ENCODE data around the gene MTCH1. TPM values are rescaled to one million over a fixed set of nuclear protein-coding genes. Genes with fewer than 3 reads are reported as not detected.
A peak's percentile ranks its signal among the peaks of the same experiment; 100 is the strongest.

MTCH1 gene
- total RNA-seq, 1 experiment from 2014 or later: 241 TPM

GRCh38 chr6:36976007-36976264, 10.1 kb downstream of the MTCH1 start:
- Histone ChIP-seq H3K79me2 (ENCODE audit: low read depth) (peaks cover 27% of the 10 kb centered on the region), H3K9me2 (ENCODE audit: insufficient read depth) (no peaks in the 10 kb centered on the region), H3K27me3 (ENCODE audit: insufficient read depth, low read depth) (no peaks in the 10 kb centered on the region), H3K27ac (no peak overlapping the region), H3K36me3 (ENCODE audit: low read depth) (peaks cover 51% of the 10 kb centered on the region), H3K4me3 (no peak overlapping the region), H2AFZ (no peak overlapping the region), H3F3A (ENCODE audit: insufficient read depth, low read depth) (0 out of 2 replicates have a peak, but pooled peaks cover 5% of the 10 kb centered on the region), H3K4me2 (no peak overlapping the region), H3K4me1 (replicated peaks; ENCODE audit: insufficient read depth) (0 out of 2 replicates have a peak, but pooled peaks cover 4% of the 10 kb centered on the region), H3K9me3 (ENCODE audit: insufficient read depth, low read depth) (no peaks in the 10 kb centered on the region), H4K20me1 (ENCODE audit: insufficient read depth) (peaks cover 31% of the 10 kb centered on the region)
- TF ChIP-seq, protein P1, sequence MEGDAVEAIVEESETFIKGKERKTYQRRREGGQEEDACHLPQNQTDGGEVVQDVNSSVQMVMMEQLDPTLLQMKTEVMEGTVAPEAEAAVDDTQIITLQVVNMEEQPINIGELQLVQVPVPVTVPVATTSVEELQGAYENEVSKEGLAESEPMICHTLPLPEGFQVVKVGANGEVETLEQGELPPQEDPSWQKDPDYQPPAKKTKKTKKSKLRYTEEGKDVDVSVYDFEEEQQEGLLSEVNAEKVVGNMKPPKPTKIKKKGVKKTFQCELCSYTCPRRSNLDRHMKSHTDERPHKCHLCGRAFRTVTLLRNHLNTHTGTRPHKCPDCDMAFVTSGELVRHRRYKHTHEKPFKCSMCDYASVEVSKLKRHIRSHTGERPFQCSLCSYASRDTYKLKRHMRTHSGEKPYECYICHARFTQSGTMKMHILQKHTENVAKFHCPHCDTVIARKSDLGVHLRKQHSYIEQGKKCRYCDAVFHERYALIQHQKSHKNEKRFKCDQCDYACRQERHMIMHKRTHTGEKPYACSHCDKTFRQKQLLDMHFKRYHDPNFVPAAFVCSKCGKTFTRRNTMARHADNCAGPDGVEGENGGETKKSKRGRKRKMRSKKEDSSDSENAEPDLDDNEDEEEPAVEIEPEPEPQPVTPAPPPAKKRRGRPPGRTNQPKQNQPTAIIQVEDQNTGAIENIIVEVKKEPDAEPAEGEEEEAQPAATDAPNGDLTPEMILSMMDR (conservative IDR thresholded peaks at IDR 0.05): no peak
- no peak for TF ChIP-seq EZH2 (IDR thresholded peaks at IDR 0.05; ENCODE audit: low read depth)
- BruUV-seq (replicated peaks): no TSS peak
- POLR2A ChIA-PET (ENCODE audit: unreplicated experiment): interaction anchor here (0.6 kb wide), 1 partner anchor 8 kb away, joined by 3 read pairs; no protein-coding TSS in a partner anchor
- CTCF ChIA-PET: no interaction called here
- intact Hi-C loops (cut with micrococcal nuclease; ENCODE audit: unreplicated experiment): no loop called here
- DNase-seq: no peak

- intact Hi-C loops (cut with micrococcal nuclease; ENCODE audit: unreplicated experiment): no loop called here
- peaks cover 50% of the 10 kb centered on the region for H3K36me3 ChIP-seq (ENCODE audit: low read depth)
Measured at GRCh38 chr6:36975231-36976006, 10.6 kb downstream of the MTCH1 start.

DNA sequence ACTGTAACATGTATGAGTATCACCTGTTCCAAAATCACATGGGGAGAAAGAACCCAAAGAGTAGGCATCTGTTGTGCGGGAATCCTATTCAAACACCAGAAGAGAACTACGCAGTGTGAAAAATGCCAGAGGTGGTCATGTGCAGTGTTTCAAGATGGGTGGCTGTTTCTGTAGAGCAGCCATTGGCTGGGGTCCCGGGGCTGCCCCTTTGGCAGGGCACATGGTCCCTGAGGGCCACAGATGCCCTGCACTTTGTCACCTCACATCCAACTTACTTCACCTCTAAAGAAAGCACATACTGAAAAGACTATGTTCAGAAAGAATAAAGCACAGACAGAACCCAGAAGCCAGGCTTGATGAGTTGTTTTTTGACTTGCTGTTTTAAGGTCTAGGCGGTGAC, 12.3 kb downstream of the MTCH1 start:
- H3K27me3 ChIP-seq (ENCODE audit: insufficient read depth, low read depth): no peaks in the 10 kb centered on the region
- peaks cover 9% of the 10 kb centered on the region; the same call in 1 of the 2 replicates for H4K20me1 ChIP-seq (ENCODE audit: insufficient read depth)
- H3K9me2 ChIP-seq (ENCODE audit: insufficient read depth): no peaks in the 10 kb centered on the region
- ChIA-PET POLR2A (ENCODE audit: unreplicated experiment) (no interaction called here), CTCF (interaction anchor here (0.6 kb wide), 1 partner anchor 373 kb away, joined by 5 read pairs; no protein-coding TSS in a partner anchor)
- H3K79me2 ChIP-seq (ENCODE audit: low read depth): 0 out of 2 replicates have a peak, but pooled peaks cover 6% of the 10 kb centered on the region
- no peak overlapping the region for H3K27ac ChIP-seq
- TSS peak; percentile 5 for BruUV-seq (replicated peaks)
- no peak overlapping the region for H2AFZ ChIP-seq
- H3K36me3 ChIP-seq (ENCODE audit: low read depth): peaks cover 34% of the 10 kb centered on the region
- TF ChIP-seq, protein P1 (conservative IDR thresholded peaks at IDR 0.05): no peak
- no peak for TF ChIP-seq EZH2 (IDR thresholded peaks at IDR 0.05; ENCODE audit: low read depth)
- no peak for DNase-seq
- H3K4me2 ChIP-seq: no peak overlapping the region
- H3K4me3 ChIP-seq: no peak overlapping the region
- H3K9me3 ChIP-seq (ENCODE audit: insufficient read depth, low read depth): no peaks in the 10 kb centered on the region
- peaks cover 8% of the 10 kb centered on the region; the same call in 1 of the 2 replicates for H3F3A ChIP-seq (ENCODE audit: insufficient read depth, low read depth)
- intact Hi-C loops (cut with micrococcal nuclease; ENCODE audit: unreplicated experiment): no loop called here
- H3K4me1 ChIP-seq (replicated peaks; ENCODE audit: insufficient read depth): no peaks in the 10 kb centered on the region

More at GRCh38 chr6:36975231-36976006, 10.6 kb downstream of the MTCH1 start:
- H3K79me2 ChIP-seq (ENCODE audit: low read depth): peaks cover 22% of the 10 kb centered on the region
- H3K4me1 ChIP-seq (replicated peaks; ENCODE audit: insufficient read depth): no peaks in the 10 kb centered on the region
- H3K27me3 ChIP-seq (ENCODE audit: insufficient read depth, low read depth): no peaks in the 10 kb centered on the region
- H4K20me1 ChIP-seq (ENCODE audit: insufficient read depth): peaks cover 25% of the 10 kb centered on the region
- no peak overlapping the region for H3K4me2 ChIP-seq
- H3K9me2 ChIP-seq (ENCODE audit: insufficient read depth): no peaks in the 10 kb centered on the region
- DNase-seq: no peak
- BruUV-seq (replicated peaks): no TSS peak
- H2AFZ ChIP-seq: no peak overlapping the region
- POLR2A ChIA-PET (ENCODE audit: unreplicated experiment): no interaction called here
- H3K4me3 ChIP-seq: no peak overlapping the region
- TF ChIP-seq, protein P1 (conservative IDR thresholded peaks at IDR 0.05): no peak
- no peak for TF ChIP-seq EZH2 (IDR thresholded peaks at IDR 0.05; ENCODE audit: low read depth)
- H3K27ac ChIP-seq: no peak overlapping the region
- CTCF ChIA-PET: no interaction called here
- no peaks in the 10 kb centered on the region for H3K9me3 ChIP-seq (ENCODE audit: insufficient read depth, low read depth)
- 0 out of 2 replicates have a peak, but pooled peaks cover 5% of the 10 kb centered on the region for H3F3A ChIP-seq (ENCODE audit: insufficient read depth, low read depth)
